Bronchial epithelial cell (primary cell): Measurements from ENCODE around the gene NAA50. TPM values are rescaled to one million over a fixed set of nuclear protein-coding genes. Genes with fewer than 3 reads are reported as not detected.

Experiments used
- DNase-seq: peaks from one replicate; pipeline ENCODE4 v3.0.0-alpha.2; 2010; ENCODE audit warnings: low read depth
- FAIRE-seq: peaks from 2 replicates; lab custom pipeline; 2011; peaks lifted over from hg19 to GRCh38; lab: Jason Lieb, UNC
- H3K27me3 ChIP-seq: 2 replicates; pipeline ENCODE4 v1.5.1; 2011; ENCODE audit warnings: low read length; ENCODE audit not compliant: control insufficient read depth, insufficient read depth
- H3K36me3 ChIP-seq: 2 replicates; pipeline ENCODE4 v1.5.1; 2011; ENCODE audit warnings: low read length; ENCODE audit not compliant: control insufficient read depth, insufficient read depth
- H3K4me3 ChIP-seq: 2 replicates; pipeline ENCODE4 v1.5.1; 2011; ENCODE audit warnings: mild to moderate bottlenecking, low read depth, low read length, control low read depth
- total RNA-seq: library from RNA; depleted of rRNA; stranded (reverse); fragments of >200 nt; gene quantifications from 2 replicates; pipeline ENCODE4 v1.2.1, GENCODE V29; 2014
- TF ChIP-seq, protein P1 (sequence below): IDR thresholded peaks from 2 replicates; pipeline ENCODE4 v1.5.1; 2011; ENCODE audit warnings: mild to moderate bottlenecking, moderate library complexity, low read length, control low read depth, inconsistent platforms; ENCODE audit not compliant: insufficient read depth, severe bottlenecking

The NAA50 gene
- total RNA-seq, 1 donor from 2014 or later = 133 TPM

DNA sequence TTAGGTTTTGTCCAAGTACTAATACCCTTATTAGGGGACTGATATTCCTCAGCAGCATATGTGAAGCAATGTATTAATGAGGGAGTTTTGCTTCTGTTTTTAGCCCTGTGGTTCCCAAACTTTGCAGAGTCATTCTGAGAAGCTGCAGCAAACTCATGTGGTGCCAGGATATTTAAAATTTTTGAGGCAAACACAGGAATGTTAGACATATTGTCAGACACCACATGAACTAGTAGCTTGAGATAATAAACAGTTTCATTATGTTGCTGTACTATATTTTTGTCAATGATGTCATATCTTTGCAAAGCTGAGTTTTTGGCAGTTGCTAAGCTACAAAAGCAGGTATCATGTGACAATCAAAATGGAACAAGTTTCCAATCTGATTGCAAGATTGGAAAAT, 37.4 kb upstream of the NAA50 start:
- DNase-seq (peak; percentile 27), FAIRE-seq (no peak)
- no peaks in the 10 kb centered on the region for H3K27me3 ChIP-seq
- H3K36me3 ChIP-seq = peaks cover under 1% of the 10 kb centered on the region
- no peak overlapping the region for H3K4me3 ChIP-seq
- TF ChIP-seq, protein P1, sequence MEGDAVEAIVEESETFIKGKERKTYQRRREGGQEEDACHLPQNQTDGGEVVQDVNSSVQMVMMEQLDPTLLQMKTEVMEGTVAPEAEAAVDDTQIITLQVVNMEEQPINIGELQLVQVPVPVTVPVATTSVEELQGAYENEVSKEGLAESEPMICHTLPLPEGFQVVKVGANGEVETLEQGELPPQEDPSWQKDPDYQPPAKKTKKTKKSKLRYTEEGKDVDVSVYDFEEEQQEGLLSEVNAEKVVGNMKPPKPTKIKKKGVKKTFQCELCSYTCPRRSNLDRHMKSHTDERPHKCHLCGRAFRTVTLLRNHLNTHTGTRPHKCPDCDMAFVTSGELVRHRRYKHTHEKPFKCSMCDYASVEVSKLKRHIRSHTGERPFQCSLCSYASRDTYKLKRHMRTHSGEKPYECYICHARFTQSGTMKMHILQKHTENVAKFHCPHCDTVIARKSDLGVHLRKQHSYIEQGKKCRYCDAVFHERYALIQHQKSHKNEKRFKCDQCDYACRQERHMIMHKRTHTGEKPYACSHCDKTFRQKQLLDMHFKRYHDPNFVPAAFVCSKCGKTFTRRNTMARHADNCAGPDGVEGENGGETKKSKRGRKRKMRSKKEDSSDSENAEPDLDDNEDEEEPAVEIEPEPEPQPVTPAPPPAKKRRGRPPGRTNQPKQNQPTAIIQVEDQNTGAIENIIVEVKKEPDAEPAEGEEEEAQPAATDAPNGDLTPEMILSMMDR = no peak

DNA sequence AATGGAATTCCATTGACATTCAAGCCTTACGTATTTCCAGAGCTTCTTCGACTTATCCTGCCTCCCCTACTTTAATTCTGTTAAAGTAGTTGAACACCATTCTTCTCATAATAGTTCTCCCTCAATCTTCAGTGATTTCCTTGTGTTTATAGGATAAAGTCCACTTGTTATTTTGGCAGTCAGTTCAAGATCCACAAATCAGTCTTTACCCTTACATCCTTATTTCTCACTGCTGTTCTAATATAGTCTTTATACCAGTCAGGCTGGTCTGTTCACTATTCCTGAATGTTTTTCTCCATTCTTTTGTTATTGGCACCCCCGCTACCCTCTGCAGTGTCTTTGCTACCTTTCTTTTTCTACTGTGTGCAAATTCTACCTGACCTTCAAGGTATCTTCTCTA, 30.5 kb upstream of the NAA50 start:
- no peak overlapping the region for H3K4me3 ChIP-seq
- DNase-seq = no peak
- FAIRE-seq = no peak
- no peaks in the 10 kb centered on the region for H3K27me3 ChIP-seq
- TF ChIP-seq, protein P1 = no peak
- no peaks in the 10 kb centered on the region for H3K36me3 ChIP-seq

DNA sequence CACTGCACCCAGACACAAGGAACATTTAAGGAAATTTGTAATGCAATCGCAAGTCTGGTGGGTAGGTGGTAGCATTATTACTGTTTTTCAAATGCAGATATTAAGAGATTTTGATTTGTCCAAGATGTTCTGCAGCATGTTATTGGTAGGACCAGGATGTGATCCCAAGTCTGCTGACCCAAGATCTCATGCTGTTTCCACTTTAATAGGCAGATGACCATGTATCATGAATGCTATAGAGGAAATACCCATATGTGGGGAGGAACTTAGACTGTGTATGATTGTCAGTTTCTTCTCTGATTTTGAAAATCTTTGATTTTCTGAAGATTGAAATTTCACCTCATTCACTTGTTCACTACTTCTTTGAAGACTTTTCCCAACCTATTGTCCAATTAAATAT, 29.5 kb upstream of the NAA50 start:
- no peak for FAIRE-seq
- H3K4me3 ChIP-seq = no peak overlapping the region
- TF ChIP-seq, protein P1 = no peak
- no peak for DNase-seq
- H3K36me3 ChIP-seq = no peaks in the 10 kb centered on the region
- H3K27me3 ChIP-seq = no peaks in the 10 kb centered on the region

DNA sequence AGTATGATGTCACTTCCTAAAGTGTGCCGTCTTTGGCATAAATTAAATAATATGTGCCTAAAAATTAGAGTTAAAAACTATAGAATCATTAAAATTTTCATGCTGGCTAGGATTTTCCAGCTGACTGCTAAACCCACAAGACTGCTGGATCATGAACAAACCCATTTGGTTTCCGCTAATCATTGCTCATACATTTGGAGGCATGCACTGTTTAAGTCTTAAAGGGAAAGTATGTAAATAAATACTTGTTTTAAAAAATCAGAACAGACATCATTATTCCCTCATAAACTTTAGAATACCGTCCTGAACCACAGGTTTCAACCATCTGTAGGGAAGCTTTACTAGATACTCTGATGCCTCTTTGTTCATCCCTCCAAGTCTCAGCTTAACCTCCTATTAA, 27.3 kb upstream of the NAA50 start:
- no peak for FAIRE-seq

DNA sequence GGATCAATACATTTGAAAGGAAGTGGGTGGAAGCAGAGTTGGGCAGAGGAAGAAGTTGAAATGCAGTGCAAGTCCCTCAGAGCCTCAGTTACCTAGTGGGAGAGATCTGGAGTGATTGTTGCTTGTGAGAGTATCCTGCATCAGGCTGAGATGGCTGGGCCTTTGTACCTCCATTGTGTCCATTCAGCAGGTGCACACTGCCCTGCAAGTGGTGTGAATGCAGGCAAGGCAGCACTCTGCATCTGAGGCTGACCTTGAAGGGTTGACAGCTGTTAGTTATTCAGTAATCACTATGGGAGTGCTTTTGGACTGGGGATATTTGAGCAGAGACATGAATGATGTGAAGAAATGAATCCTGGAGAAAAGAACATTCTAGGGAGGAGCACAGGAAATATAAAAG, 25.9 kb upstream of the NAA50 start:
- no peaks in the 10 kb centered on the region for H3K27me3 ChIP-seq
- no peaks in the 10 kb centered on the region for H3K36me3 ChIP-seq
- TF ChIP-seq, protein P1 = no peak
- H3K4me3 ChIP-seq = no peak overlapping the region
- FAIRE-seq (no peak), DNase-seq (no peak)

More for the DNA sequence above, 27.3 kb upstream of the NAA50 start:
- TF ChIP-seq, protein P1 = no peak
- no peak overlapping the region for H3K4me3 ChIP-seq
- no peak for DNase-seq
- H3K36me3 ChIP-seq = no peaks in the 10 kb centered on the region
- H3K27me3 ChIP-seq = no peaks in the 10 kb centered on the region

DNA sequence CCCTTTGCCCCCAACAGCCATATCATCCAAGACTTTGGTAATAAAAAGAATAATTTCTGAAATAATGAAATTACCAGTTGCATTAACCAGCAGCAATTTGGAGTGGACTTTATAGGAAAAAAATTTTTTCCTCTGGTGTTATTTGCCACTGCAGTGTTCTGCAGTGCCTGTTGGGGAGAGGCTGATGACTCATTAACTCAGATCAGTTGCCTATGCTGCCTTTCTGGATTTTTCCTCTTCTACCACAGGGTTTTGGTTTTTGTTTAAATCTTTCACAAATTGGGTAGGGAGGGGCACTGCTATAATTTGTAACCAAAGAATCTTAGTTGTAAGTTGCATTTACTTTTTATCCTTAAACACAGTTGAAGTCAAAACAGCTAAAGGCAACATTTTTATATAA, 23.5 kb upstream of the NAA50 start:
- peak; percentile 52 for DNase-seq
- Histone ChIP-seq H3K27me3 (no peaks in the 10 kb centered on the region), H3K4me3 (no peak overlapping the region), H3K36me3 (no peaks in the 10 kb centered on the region)
- FAIRE-seq = no peak
- TF ChIP-seq, protein P1 = no peak
